Neural progenitor cell (in vitro differentiated cells): ENCODE results near the gene IL17RB. TPM values are rescaled to one million over a fixed set of nuclear protein-coding genes. Genes with fewer than 3 reads are reported as not detected.
A peak's percentile ranks its signal among the peaks of the same experiment; 100 is the strongest.

Experiments used
- DNase-seq: peaks from one replicate; pipeline ENCODE4 v3.0.0-alpha.2; 2016; ENCODE audit warnings: low spot score
- H2AFZ ChIP-seq: fragments of 200-600 bp; sonication (generic); replicated peaks from 2 replicates; pipeline ENCODE4 v1.6.1; 2016; ENCODE audit warnings: antibody characterized with exemption
- H3F3A ChIP-seq: fragments of 200-600 bp; sonication (generic); 2 replicates; pipeline ENCODE4 v1.6.1; 2016; ENCODE audit warnings: antibody characterized with exemption, low read depth
- H3K27ac ChIP-seq: fragments of 200-600 bp; sonication (generic); 2 replicates; pipeline ENCODE4 v1.5.1; 2016; ENCODE audit warnings: mild to moderate bottlenecking
- H3K27me3 ChIP-seq: fragments of 200-600 bp; sonication (generic); 2 replicates; pipeline ENCODE4 v1.6.1; 2016; ENCODE audit warnings: mild to moderate bottlenecking, moderate library complexity
- H3K36me3 ChIP-seq: fragments of 200-600 bp; sonication (generic); 2 replicates; pipeline ENCODE4 v1.5.1; 2016
- H3K4me1 ChIP-seq: fragments of 200-600 bp; sonication (generic); 2 replicates; pipeline ENCODE4 v1.6.1; 2016; ENCODE audit warnings: mixed run types
- H3K4me2 ChIP-seq: fragments of 200-600 bp; sonication (generic); 2 replicates; pipeline ENCODE4 v1.6.1; 2016
- H3K4me3 ChIP-seq: fragments of 200-600 bp; sonication (generic); 2 replicates; pipeline ENCODE4 v1.5.1; 2016
- H3K79me2 ChIP-seq: fragments of 200-600 bp; sonication (generic); 2 replicates; pipeline ENCODE4 v1.6.1; 2016; ENCODE audit warnings: low read depth
- H3K9ac ChIP-seq: fragments of 200-600 bp; sonication (generic); 2 replicates; pipeline ENCODE4 v1.6.1; 2016
- H3K9me3 ChIP-seq: fragments of 200-600 bp; sonication (generic); 2 replicates; pipeline ENCODE4 v1.5.1; 2016; ENCODE audit warnings: low read depth
- H4K20me1 ChIP-seq: fragments of 200-600 bp; sonication (generic); 2 replicates; pipeline ENCODE4 v1.6.1; 2016; ENCODE audit warnings: low read depth
- H3K27ac Mint-ChIP-seq: 3 replicates; pipeline ENCODE4 v1.8.0; 2021; ENCODE audit warnings: mixed read lengths
- H3K27me3 Mint-ChIP-seq: 2 replicates; pipeline ENCODE4 v1.8.0; 2022; ENCODE audit warnings: low read depth, mild to moderate bottlenecking, inconsistent platforms, moderate library complexity, mixed read lengths; ENCODE audit not compliant: insufficient read depth
- H3K36me3 Mint-ChIP-seq: 3 replicates; pipeline ENCODE4 v1.8.0; 2021; ENCODE audit warnings: mixed read lengths
- H3K4me1 Mint-ChIP-seq: 3 replicates; pipeline ENCODE4 v1.8.0; 2021; ENCODE audit warnings: mixed read lengths
- H3K4me3 Mint-ChIP-seq: 3 replicates; pipeline ENCODE4 v1.8.0; 2021; ENCODE audit warnings: mild to moderate bottlenecking, moderate library complexity, mixed read lengths
- H3K9me3 Mint-ChIP-seq: 3 replicates; pipeline ENCODE4 v1.8.0; 2020; ENCODE audit warnings: mixed read lengths
- EZH2 ChIP-seq: fragments of 200-600 bp; sonication (generic); IDR thresholded peaks from 2 replicates; pipeline ENCODE4 v1.6.1; 2017; ENCODE audit warnings: antibody characterized with exemption, mild to moderate bottlenecking, moderate library complexity
- EZH2phosphoT487 ChIP-seq: fragments of 200-600 bp; sonication (generic); IDR thresholded peaks from 2 replicates; pipeline ENCODE4 v1.6.1; 2017; ENCODE audit warnings: antibody characterized with exemption
- total RNA-seq: library from RNA; depleted of rRNA; stranded (reverse); fragments of >200 nt; gene quantifications from 2 replicates; pipeline ENCODE4 v1.2.3, GENCODE V29; 2015; ENCODE audit warnings: low replicate concordance
- TF ChIP-seq, protein P1 (sequence below): fragments of 200-600 bp; sonication (generic); IDR thresholded peaks from 2 replicates; pipeline ENCODE4 v1.5.1; 2017; ENCODE audit warnings: antibody characterized with exemption, mild to moderate bottlenecking

The IL17RB gene
- total RNA-seq, 1 donor from 2014 or later: 3.4 TPM

DNA sequence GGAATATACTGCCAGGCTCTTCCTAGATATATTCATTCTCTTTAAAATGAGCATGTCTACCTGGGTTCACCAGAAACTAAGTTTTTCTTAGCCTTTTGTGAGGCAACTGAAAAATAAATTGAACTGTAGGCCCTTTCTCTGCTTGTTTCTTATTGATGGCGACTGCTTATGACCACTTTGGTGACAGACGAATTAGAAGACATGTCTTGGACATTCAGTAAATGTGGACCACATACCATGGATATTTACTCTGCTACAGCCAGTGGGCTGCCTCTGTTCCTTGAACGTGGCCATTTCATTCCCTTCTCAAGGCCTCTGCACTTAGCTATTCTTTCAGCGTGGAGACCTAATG lies 45.9 kb downstream of the IL17RB start:
- Histone ChIP-seq H3K36me3 (no peaks in the 10 kb centered on the region), H3K4me1 (peaks cover 12% of the 10 kb centered on the region), H2AFZ (peak overlapping the region; percentile 31), H3K79me2 (peaks cover 42% of the 10 kb centered on the region), H3K27me3 (peaks cover 40% of the 10 kb centered on the region), H3K4me3 (peak overlapping the region; percentile 82), H4K20me1 (peaks cover 21% of the 10 kb centered on the region), H3K27ac (peak overlapping the region; percentile 28), H3K9me3 (no peaks in the 10 kb centered on the region), H3K9ac (no peak overlapping the region), H3F3A (peaks cover 10% of the 10 kb centered on the region), H3K4me2 (peak overlapping the region; percentile 76)
- no peaks in the 10 kb centered on the region for H3K9me3 Mint-ChIP-seq
- H3K4me1 Mint-ChIP-seq: peaks cover 27% of the 10 kb centered on the region
- H3K36me3 Mint-ChIP-seq: peaks cover 7% of the 10 kb centered on the region
- peak overlapping the region; percentile 94 for H3K27ac Mint-ChIP-seq
- TF ChIP-seq EZH2phosphoT487: no peak
- TF ChIP-seq, protein P1, sequence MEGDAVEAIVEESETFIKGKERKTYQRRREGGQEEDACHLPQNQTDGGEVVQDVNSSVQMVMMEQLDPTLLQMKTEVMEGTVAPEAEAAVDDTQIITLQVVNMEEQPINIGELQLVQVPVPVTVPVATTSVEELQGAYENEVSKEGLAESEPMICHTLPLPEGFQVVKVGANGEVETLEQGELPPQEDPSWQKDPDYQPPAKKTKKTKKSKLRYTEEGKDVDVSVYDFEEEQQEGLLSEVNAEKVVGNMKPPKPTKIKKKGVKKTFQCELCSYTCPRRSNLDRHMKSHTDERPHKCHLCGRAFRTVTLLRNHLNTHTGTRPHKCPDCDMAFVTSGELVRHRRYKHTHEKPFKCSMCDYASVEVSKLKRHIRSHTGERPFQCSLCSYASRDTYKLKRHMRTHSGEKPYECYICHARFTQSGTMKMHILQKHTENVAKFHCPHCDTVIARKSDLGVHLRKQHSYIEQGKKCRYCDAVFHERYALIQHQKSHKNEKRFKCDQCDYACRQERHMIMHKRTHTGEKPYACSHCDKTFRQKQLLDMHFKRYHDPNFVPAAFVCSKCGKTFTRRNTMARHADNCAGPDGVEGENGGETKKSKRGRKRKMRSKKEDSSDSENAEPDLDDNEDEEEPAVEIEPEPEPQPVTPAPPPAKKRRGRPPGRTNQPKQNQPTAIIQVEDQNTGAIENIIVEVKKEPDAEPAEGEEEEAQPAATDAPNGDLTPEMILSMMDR: no peak
- no peak for TF ChIP-seq EZH2
- peaks cover 3% of the 10 kb centered on the region for H3K27me3 Mint-ChIP-seq
- H3K4me3 Mint-ChIP-seq: peak overlapping the region; percentile 98
- peak; percentile 15 for DNase-seq

DNA sequence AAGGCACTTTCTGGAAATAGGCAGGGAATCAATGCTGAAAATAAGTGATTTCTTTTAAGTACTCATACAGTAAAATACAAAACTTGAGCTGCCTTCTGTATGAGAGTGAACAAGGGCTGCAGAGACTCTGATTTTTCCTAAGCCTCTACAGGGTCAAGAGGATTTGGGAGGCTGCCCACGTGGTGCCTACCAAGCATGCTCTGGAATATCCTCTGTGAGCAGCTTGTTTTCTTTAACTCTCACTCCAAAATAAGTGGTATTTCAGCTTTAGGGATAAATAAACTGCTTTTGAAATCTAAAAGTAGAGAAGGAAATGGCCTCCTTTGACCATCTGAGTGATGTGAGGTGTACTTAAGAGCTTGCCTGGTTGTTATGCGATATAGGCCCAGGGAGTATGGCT lies 53.4 kb downstream of the IL17RB start:
- Histone ChIP-seq H3K4me3 (no peak overlapping the region), H3K9me3 (no peaks in the 10 kb centered on the region), H3K27ac (no peak overlapping the region), H3K9ac (no peak overlapping the region), H3F3A (no peaks in the 10 kb centered on the region), H2AFZ (peak overlapping the region; percentile 36), H3K27me3 (peaks cover 37% of the 10 kb centered on the region), H3K36me3 (no peaks in the 10 kb centered on the region), H4K20me1 (no peaks in the 10 kb centered on the region), H3K4me2 (no peak overlapping the region), H3K79me2 (no peaks in the 10 kb centered on the region), H3K4me1 (no peaks in the 10 kb centered on the region)
- no peaks in the 10 kb centered on the region for H3K4me1 Mint-ChIP-seq
- TF ChIP-seq EZH2: no peak
- TF ChIP-seq, protein P1: no peak
- no peak for TF ChIP-seq EZH2phosphoT487
- H3K27me3 Mint-ChIP-seq: no peaks in the 10 kb centered on the region
- no peak overlapping the region for H3K4me3 Mint-ChIP-seq
- H3K36me3 Mint-ChIP-seq: no peaks in the 10 kb centered on the region
- no peak overlapping the region for H3K27ac Mint-ChIP-seq
- H3K9me3 Mint-ChIP-seq: no peaks in the 10 kb centered on the region
- no peak for DNase-seq

DNA sequence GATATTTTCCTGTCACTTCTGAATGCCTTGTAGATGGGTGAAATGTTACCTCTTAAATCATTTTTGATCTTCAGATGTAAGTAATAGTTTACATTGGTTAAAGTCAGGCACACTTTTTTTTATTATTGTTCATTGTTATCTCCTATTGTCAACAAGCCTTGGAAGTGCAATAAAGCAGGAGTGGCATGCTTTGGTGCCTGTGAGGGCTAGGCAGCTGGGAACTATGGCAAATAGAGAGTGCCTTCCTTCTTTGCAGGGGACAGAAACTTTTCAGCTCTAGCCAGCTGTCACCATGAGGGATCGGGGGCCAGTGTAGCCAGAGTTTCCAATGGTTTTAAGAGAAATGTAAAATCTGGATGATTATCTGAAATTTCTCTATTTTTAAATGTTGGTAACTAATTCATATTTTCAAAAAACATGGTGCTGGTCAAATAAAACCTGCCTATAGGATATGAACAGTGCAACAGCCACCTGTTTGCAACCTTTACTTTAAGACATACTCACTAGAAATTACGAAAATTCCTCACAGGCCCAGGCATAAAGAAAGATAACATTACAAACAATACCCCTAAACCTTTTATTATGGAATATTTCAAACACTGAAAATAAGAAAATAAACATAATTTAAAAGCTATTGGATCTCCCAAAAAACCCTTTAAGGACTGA lies 54.4 kb downstream of the IL17RB start:
- TF ChIP-seq, protein P1: no peak
- TF ChIP-seq EZH2 (no peak), EZH2phosphoT487 (no peak)
- Histone ChIP-seq H3K4me3 (no peak overlapping the region), H3K9me3 (no peaks in the 10 kb centered on the region), H3F3A (no peaks in the 10 kb centered on the region), H3K4me2 (no peak overlapping the region), H3K36me3 (no peaks in the 10 kb centered on the region), H2AFZ (no peak overlapping the region), H3K9ac (no peak overlapping the region), H3K27ac (no peak overlapping the region), H3K27me3 (peaks cover 26% of the 10 kb centered on the region), H3K4me1 (no peaks in the 10 kb centered on the region), H4K20me1 (no peaks in the 10 kb centered on the region), H3K79me2 (no peaks in the 10 kb centered on the region)
- no peak overlapping the region for H3K4me3 Mint-ChIP-seq
- DNase-seq: no peak
- no peaks in the 10 kb centered on the region for H3K9me3 Mint-ChIP-seq
- H3K27me3 Mint-ChIP-seq: no peaks in the 10 kb centered on the region
- no peaks in the 10 kb centered on the region for H3K4me1 Mint-ChIP-seq
- no peaks in the 10 kb centered on the region for H3K36me3 Mint-ChIP-seq
- H3K27ac Mint-ChIP-seq: no peak overlapping the region
